Body of pancreas (tissue), 4 donors: ENCODE measurements around the gene OR8D1. TPM values are rescaled to one million over a fixed set of nuclear protein-coding genes. Genes with fewer than 3 reads are reported as not detected.

ENCODE experiments used
- ATAC-seq: fragments of 150-250 bp; one replicate; pipeline ENCODE4 v1.9.1; 2016
- DNase-seq, 4 donors: peaks; one replicate each; pipeline ENCODE4 v3.0.0-alpha.2; 2019
- H3K27ac ChIP-seq, 4 donors: fragments of 200-600 bp; sonication (generic); 1 replicate in 3 of 4; 2 replicates in 1 of 4; pipeline versions ENCODE4 v1.5.1 to v1.6.1; 2016 to 2019; ENCODE audit warnings: mild to moderate bottlenecking in 1 of 4, mixed read lengths in 1 of 4, moderate library complexity in 1 of 4
- H3K27me3 ChIP-seq, 2 donors: fragments of 200-600 bp; sonication (generic); one replicate each; pipeline ENCODE4 v1.6.0; 2016; ENCODE audit warnings: mild to moderate bottlenecking in 1 of 2
- H3K36me3 ChIP-seq, 2 donors: fragments of 200-600 bp; sonication (generic); replicated peaks in 1 of 2; 2 replicates each; pipeline ENCODE4 v1.5.1; 2016; ENCODE audit warnings: low read depth in 2 of 2; ENCODE audit not compliant: insufficient read depth in 1 of 2
- H3K4me1 ChIP-seq: fragments of 200-600 bp; sonication (generic); one replicate; pipeline ENCODE4 v1.6.0; 2016
- H3K4me3 ChIP-seq, 2 donors: fragments of 200-600 bp; sonication (generic); 1 replicate in 1 of 2; 2 replicates in 1 of 2; pipeline ENCODE4 v1.5.1; 2016 to 2019
- H3K9me3 ChIP-seq, 3 donors: fragments of 200-600 bp; sonication (generic); 1 replicate in 2 of 3; 2 replicates in 1 of 3; pipeline ENCODE4 v1.5.1; 2016
- CTCF ChIP-seq, 7 experiments: fragments of 450-650 bp in 4 of 7; fragments of 200-600 bp in 3 of 7; sonication (generic) in 3 of 7; IDR thresholded peaks; one replicate each; pipeline ENCODE4 v1.5.1; 2016 to 2019; ENCODE audit warnings: antibody characterized with exemption in 7 of 7
- POLR2A ChIP-seq, 3 donors: fragments of 450-650 bp; IDR thresholded peaks; one replicate each; pipeline ENCODE4 v1.6.1; 2016; ENCODE audit warnings: antibody characterized with exemption in 3 of 3, mild to moderate bottlenecking in 2 of 3
- WGBS, 2 donors: methylation state at CpG; one replicate each; pipeline ENCODE4 v1.1.5; 2017; 5-methylcytosine and 5-hydroxymethylcytosine counted together
- intact Hi-C: fragments of 100-400 bp; cut with DNase I; formaldehyde crosslinking; loops from one replicate; pipeline ENCODE4 v1.15.1; 2023
- total RNA-seq, 2 donors: library from RNA; depleted of rRNA; stranded (reverse); fragments of >200 nt; gene quantifications; one replicate each; pipeline ENCODE4 v1.1.0, GENCODE V29; 2016

Gene OR8D1
- total RNA-seq, 2 donors from 2014 or later: not detected

- Histone ChIP-seq H3K9me3 (no peaks in the 10 kb centered on the region), H3K36me3 (no peaks in the 10 kb centered on the region), H3K4me3 (no peak within 1 kb of the TSS), H3K27me3 (no peaks in the 10 kb centered on the region), H3K4me1 (no peaks in the 10 kb centered on the region), H3K27ac (no peak within 1 kb of the TSS)
- no peak for TF ChIP-seq POLR2A (IDR thresholded peaks at IDR 0.05)
- no peak for TF ChIP-seq CTCF (IDR thresholded peaks at IDR 0.05)
- 63 to 71% methylated on average over 4 of the region's 4 CpGs for WGBS, 2 donors
- ATAC-seq (no peak), DNase-seq (no peak)
- intact Hi-C loops: no loop called here
Measured at GRCh38 chr11:124256076-124256475, 57.7 kb downstream of the OR8D1 start, which contains the start of gene OR8G5. Gene OR8G5 (plus strand): TSS chr11:124256376. CDS start chr11:124264932, 8,556 bp downstream.

Other genes with a start within 250 kb of the OR8D1 start
- 10 to 100 TPM; 18.9 to 37.2 TPM for gene VWA5A, start 198.5 kb downstream of the OR8D1 start, total RNA-seq
- not detected for gene OR10D3, start 130.6 kb downstream of the OR8D1 start, total RNA-seq
- not detected for gene OR8G1, start 72.9 kb downstream of the OR8D1 start, total RNA-seq
- gene OR8G5, start 57.6 kb downstream of the OR8D1 start, total RNA-seq: not detected
- not detected for gene OR8D2, start 6.2 kb upstream of the OR8D1 start, total RNA-seq
- gene OR8B2, start 70.5 kb upstream of the OR8D1 start, total RNA-seq: not detected
- not detected for gene OR8B3, start 85.1 kb upstream of the OR8D1 start, total RNA-seq
- not detected for gene OR8B4, start 110.9 kb upstream of the OR8D1 start, total RNA-seq
- not detected for gene OR8B8, start 131.7 kb upstream of the OR8D1 start, total RNA-seq
- gene OR8B12, start 229.7 kb upstream of the OR8D1 start, total RNA-seq: not detected